ENCODE data around the gene CASQ1.
A peak's percentile ranks its signal among the peaks of the same experiment; 100 is the strongest.

The CASQ1 gene

GRCh38 chr1:160205242-160206035, 15.1 kb downstream of the CASQ1 start, which contains the start of gene PEA15:
Gene PEA15 (plus strand): TSS chr1:160205384. CDS start chr1:160211545, 6,161 bp downstream.
- DNase-seq, result peak; percentile 72 to 81

GRCh38 chr1:160206036-160206389, 15.6 kb downstream of the CASQ1 start:
- peak; percentile 58 to 62 for DNase-seq

GRCh38 chr1:160206421-160207117, 16.2 kb downstream of the CASQ1 start:
- no peak for DNase-seq

GRCh38 chr1:160207118-160207650, 16.8 kb downstream of the CASQ1 start:
- DNase-seq, result no peak

GRCh38 chr1:160207771-160208556, 17.6 kb downstream of the CASQ1 start:
- DNase-seq, result no peak

- DNase-seq, result no peak
Measured at GRCh38 chr1:160208557-160209320, 18.4 kb downstream of the CASQ1 start.

GRCh38 chr1:160209321-160210046, 19.1 kb downstream of the CASQ1 start:
- no peak for DNase-seq

GRCh38 chr1:160210561-160210960, 20.2 kb downstream of the CASQ1 start:
- no peak for DNase-seq

GRCh38 chr1:160211046-160211790, 20.8 kb downstream of the CASQ1 start:
- DNase-seq, result no peak

GRCh38 chr1:160214481-160215140, 24.2 kb downstream of the CASQ1 start:
- DNase-seq, result no peak

- no peak for DNase-seq
Measured at GRCh38 chr1:160216301-160216700, 25.9 kb downstream of the CASQ1 start.

GRCh38 chr1:160217481-160218051, 27.2 kb downstream of the CASQ1 start:
- DNase-seq, result no peak

- DNase-seq, result no peak
Measured at GRCh38 chr1:160219062-160219929, 28.9 kb downstream of the CASQ1 start.

GRCh38 chr1:160220301-160220700, 29.9 kb downstream of the CASQ1 start:
- DNase-seq, result no peak

- DNase-seq, result no peak
Measured at GRCh38 chr1:160221089-160221488, 30.7 kb downstream of the CASQ1 start.

- DNase-seq, result no peak
Measured at GRCh38 chr1:160222546-160222945, 32.2 kb downstream of the CASQ1 start.

GRCh38 chr1:160224606-160225005, 34.2 kb downstream of the CASQ1 start:
- DNase-seq, result no peak

- no peak for DNase-seq
Measured at GRCh38 chr1:160225345-160225744, 35.0 kb downstream of the CASQ1 start.

GRCh38 chr1:160226623-160227022, 36.2 kb downstream of the CASQ1 start:
- no peak for DNase-seq

Measured in stimulated activated CD4-positive, alpha-beta T cell treated with anti-CD3 and anti-CD28 coated beads, Interleukin-2, amount 100 ng/mL, for 24 hours (primary cell).